SU-DHL-6 (cell line): ENCODE measurements around the gene SMARCD3.

ENCODE experiments used
- EZH2phosphoT487 ChIP-seq: fragments of 200-600 bp; sonication (generic), shearing (Covaris generic); conservative IDR thresholded peaks from 2 replicates; pipeline ENCODE4 v1.6.1; 2018; ENCODE audit warnings: mild to moderate bottlenecking, antibody characterized with exemption, low read length, moderate library complexity, mixed read lengths
- TF ChIP-seq, protein P1 (sequence below): fragments of 200-600 bp; sonication (generic); IDR thresholded peaks from one replicate; pipeline ENCODE4 v1.5.1; 2017; ENCODE audit warnings: antibody characterized with exemption, mild to moderate bottlenecking, low read length, moderate library complexity; ENCODE audit not compliant: insufficient read depth, poor library complexity, severe bottlenecking

DNA sequence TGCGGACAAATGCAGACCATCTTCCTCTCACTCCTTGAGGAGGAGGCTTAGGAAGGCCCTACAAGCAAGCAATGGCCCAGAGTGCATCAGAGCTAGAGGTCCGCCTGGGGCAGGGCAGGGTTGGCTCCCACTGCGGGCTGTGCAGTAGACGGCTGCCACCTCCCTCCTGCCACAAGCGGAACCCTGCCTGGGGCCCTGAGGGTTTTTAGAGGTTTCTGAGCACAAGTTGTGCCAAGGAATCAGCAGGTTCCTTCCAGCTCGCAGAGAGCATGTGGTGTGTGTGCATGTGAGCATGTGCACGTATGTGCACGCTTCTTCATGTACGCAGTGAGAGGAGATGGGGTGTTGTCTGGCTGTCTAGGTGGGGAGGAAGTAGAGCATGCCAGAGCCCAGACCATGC is 25.9 kb upstream of the SMARCD3 start:
- TF ChIP-seq, protein P1, sequence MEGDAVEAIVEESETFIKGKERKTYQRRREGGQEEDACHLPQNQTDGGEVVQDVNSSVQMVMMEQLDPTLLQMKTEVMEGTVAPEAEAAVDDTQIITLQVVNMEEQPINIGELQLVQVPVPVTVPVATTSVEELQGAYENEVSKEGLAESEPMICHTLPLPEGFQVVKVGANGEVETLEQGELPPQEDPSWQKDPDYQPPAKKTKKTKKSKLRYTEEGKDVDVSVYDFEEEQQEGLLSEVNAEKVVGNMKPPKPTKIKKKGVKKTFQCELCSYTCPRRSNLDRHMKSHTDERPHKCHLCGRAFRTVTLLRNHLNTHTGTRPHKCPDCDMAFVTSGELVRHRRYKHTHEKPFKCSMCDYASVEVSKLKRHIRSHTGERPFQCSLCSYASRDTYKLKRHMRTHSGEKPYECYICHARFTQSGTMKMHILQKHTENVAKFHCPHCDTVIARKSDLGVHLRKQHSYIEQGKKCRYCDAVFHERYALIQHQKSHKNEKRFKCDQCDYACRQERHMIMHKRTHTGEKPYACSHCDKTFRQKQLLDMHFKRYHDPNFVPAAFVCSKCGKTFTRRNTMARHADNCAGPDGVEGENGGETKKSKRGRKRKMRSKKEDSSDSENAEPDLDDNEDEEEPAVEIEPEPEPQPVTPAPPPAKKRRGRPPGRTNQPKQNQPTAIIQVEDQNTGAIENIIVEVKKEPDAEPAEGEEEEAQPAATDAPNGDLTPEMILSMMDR: no peak
- no peak for TF ChIP-seq EZH2phosphoT487
